NCI-H460 (cell line): Measurements from ENCODE around the gene DRC3. TPM values are rescaled to one million over a fixed set of nuclear protein-coding genes. Genes with fewer than 3 reads are reported as not detected.
"Not testable (repeated sequence)": the region's sequence is repeated elsewhere in the genome, so short reads cannot be mapped to it uniquely, and the experiment has no call there.

Experiments
- DNase-seq: peaks from one replicate; pipeline ENCODE4 v3.0.0-alpha.2; 2016; ENCODE audit warnings: low read depth; ENCODE audit errors: extremely low read depth
- polyA plus RNA-seq: library from polyadenylated mRNA; depleted of rRNA; stranded (reverse); fragments of >200 nt; gene quantifications from 2 replicates; pipeline ENCODE4 v1.2.3, GENCODE V29; 2014; cell fraction: nucleus; rRNA removed
- total RNA-seq: library from RNA; depleted of rRNA; stranded (reverse); fragments of >200 nt; shearing (Covaris generic); gene quantifications from 2 replicates; pipeline ENCODE4 v1.2.3, GENCODE V29; 2014; rRNA removed

The DRC3 gene
- total RNA-seq, result 0.40 and 0.63 TPM in 2 replicates
- 0.33 and 0.76 TPM in 2 replicates for polyA plus RNA-seq

- DNase-seq, result peak; percentile 100
These were observed at the start of gene DRC3, which contains the start of gene TOM1L2 for GRCh38 chr17:17972126-17972951. TSS of gene DRC3 (plus strand) at chr17:17972862. CDS start at chr17:17977599, 4,737 bp downstream. TSS of gene TOM1L2 (minus strand) at chr17:17972400. CDS start at chr17:17972313, 87 bp downstream.

GRCh38 chr17:17924131-17924856 is 48.4 kb upstream of the DRC3 start:
- no peak for DNase-seq

- no peak for DNase-seq
These were observed 47.8 kb upstream of the DRC3 start for GRCh38 chr17:17924857-17925250.

GRCh38 chr17:17926036-17926435 is 46.6 kb upstream of the DRC3 start:
- DNase-seq, result no peak

- DNase-seq, result no peak
These were observed 45.7 kb upstream of the DRC3 start for GRCh38 chr17:17926840-17927449.

GRCh38 chr17:17928398-17929287 is 44.0 kb upstream of the DRC3 start:
- DNase-seq, result no peak

GRCh38 chr17:17929655-17930380 is 42.8 kb upstream of the DRC3 start:
- DNase-seq, result no peak

- no peak for DNase-seq
These were observed 42.0 kb upstream of the DRC3 start for GRCh38 chr17:17930674-17931073.

- DNase-seq, result no peak
These were observed 41.5 kb upstream of the DRC3 start for GRCh38 chr17:17931159-17931558.

- DNase-seq, result no peak
These were observed 38.9 kb upstream of the DRC3 start for GRCh38 chr17:17933775-17934174.

GRCh38 chr17:17934214-17934613 is 38.4 kb upstream of the DRC3 start:
- no peak for DNase-seq

GRCh38 chr17:17934806-17935205 is 37.9 kb upstream of the DRC3 start:
- DNase-seq, result no peak

- no peak for DNase-seq
These were observed 37.1 kb upstream of the DRC3 start for GRCh38 chr17:17935321-17936271.

GRCh38 chr17:17937201-17937853 is 35.3 kb upstream of the DRC3 start:
- DNase-seq, result no peak

- DNase-seq, result no peak
These were observed 34.7 kb upstream of the DRC3 start for GRCh38 chr17:17937958-17938357.

GRCh38 chr17:17938388-17939107 is 34.1 kb upstream of the DRC3 start:
- DNase-seq, result no peak

GRCh38 chr17:17939941-17940340 is 32.7 kb upstream of the DRC3 start:
- DNase-seq, result not testable (repeated sequence)
